KMS-11 (cell line): ENCODE results near the gene MAML3.

Source experiments
- H2AFZ ChIP-seq: fragments of 200-600 bp; sonication (generic); 2 replicates; pipeline ENCODE4 v1.6.1; 2016; ENCODE audit warnings: antibody characterized with exemption, mixed run types, low read depth
- H3K27ac ChIP-seq: fragments of 200-600 bp; sonication (generic); 2 replicates; pipeline ENCODE4 v1.6.1; 2016; ENCODE audit warnings: mild to moderate bottlenecking, mixed run types
- H3K27me3 ChIP-seq: fragments of 200-600 bp; sonication (generic); 2 replicates; pipeline ENCODE4 v1.6.1; 2017; ENCODE audit warnings: mild to moderate bottlenecking, low read depth, mixed run types, moderate library complexity; ENCODE audit not compliant: insufficient read depth
- H3K36me3 ChIP-seq: fragments of 200-600 bp; sonication (generic); 2 replicates; pipeline ENCODE4 v1.6.1; 2017; ENCODE audit warnings: mild to moderate bottlenecking, mixed run types; ENCODE audit not compliant: insufficient read depth
- H3K4me1 ChIP-seq: fragments of 200-600 bp; sonication (generic); 2 replicates; pipeline ENCODE4 v1.6.1; 2016; ENCODE audit warnings: mild to moderate bottlenecking, low read depth, mixed run types; ENCODE audit not compliant: poor library complexity, severe bottlenecking
- H3K4me2 ChIP-seq: fragments of 200-600 bp; sonication (generic); 2 replicates; pipeline ENCODE4 v1.7.0; 2016; ENCODE audit warnings: mild to moderate bottlenecking, mixed run types
- H3K4me3 ChIP-seq: fragments of 200-600 bp; sonication (generic); IDR thresholded peaks from 2 replicates; pipeline ENCODE4 v1.6.1; 2017; ENCODE audit warnings: low read depth, low read length, mixed read lengths; ENCODE audit not compliant: insufficient read depth
- H3K79me2 ChIP-seq: fragments of 200-600 bp; sonication (generic); 2 replicates; pipeline ENCODE4 v1.6.1; 2016; ENCODE audit warnings: low read depth, mixed run types; ENCODE audit not compliant: insufficient read depth
- H3K9ac ChIP-seq: fragments of 200-600 bp; sonication (generic); 2 replicates; pipeline ENCODE4 v1.6.1; 2016; ENCODE audit warnings: mild to moderate bottlenecking, mixed run types
- H4K20me1 ChIP-seq: fragments of 200-600 bp; sonication (generic); 2 replicates; pipeline ENCODE4 v1.6.1; 2016; ENCODE audit warnings: mild to moderate bottlenecking, mixed run types; ENCODE audit not compliant: insufficient read depth
- CTCF ChIP-seq: fragments of 200-600 bp; sonication (generic); conservative IDR thresholded peaks from 2 replicates; pipeline ENCODE4 v1.6.1; 2017; ENCODE audit warnings: low read depth, mild to moderate bottlenecking, antibody characterized with exemption, low read length, moderate library complexity, mixed read lengths

MAML3 gene

GRCh38 chr4:139674875-139675550, 479.0 kb downstream of the MAML3 start:
- no peak overlapping the region for H3K4me2 ChIP-seq
- H3K79me2 ChIP-seq, result no peaks in the 10 kb centered on the region
- H4K20me1 ChIP-seq, result no peaks in the 10 kb centered on the region
- no peak overlapping the region for H2AFZ ChIP-seq
- no peaks in the 10 kb centered on the region for H3K27me3 ChIP-seq
- TF ChIP-seq CTCF, result no peak
- H3K4me3 ChIP-seq, result no peak overlapping the region
- H3K9ac ChIP-seq, result no peak overlapping the region
- H3K27ac ChIP-seq, result no peak overlapping the region
- no peaks in the 10 kb centered on the region for H3K36me3 ChIP-seq
- H3K4me1 ChIP-seq, result peaks cover 4% of the 10 kb centered on the region

DNA sequence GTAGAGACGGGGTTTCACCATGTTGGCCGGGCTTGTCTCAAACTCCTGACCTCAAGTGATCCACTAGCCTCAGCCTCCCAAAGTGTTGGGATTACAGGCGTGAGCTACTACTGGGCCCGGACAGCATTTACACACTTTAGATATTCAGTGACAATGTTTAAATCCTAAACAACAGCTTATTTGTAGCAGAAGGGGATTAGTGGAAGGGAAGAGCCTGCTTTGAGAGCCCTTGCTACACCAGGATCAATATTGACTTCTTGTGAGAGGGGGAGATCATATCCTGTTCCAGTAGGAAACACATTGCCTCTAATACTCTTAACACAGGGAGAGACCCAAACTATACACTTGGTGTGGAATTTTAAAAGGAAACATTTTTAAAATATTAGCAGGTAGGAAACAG, 481.3 kb downstream of the MAML3 start:
- peaks cover 9% of the 10 kb centered on the region for H3K4me1 ChIP-seq
- no peak overlapping the region for H2AFZ ChIP-seq
- H3K4me3 ChIP-seq, result no peak overlapping the region
- no peak overlapping the region for H3K9ac ChIP-seq
- no peak overlapping the region for H3K4me2 ChIP-seq
- no peak overlapping the region for H3K27ac ChIP-seq
- no peaks in the 10 kb centered on the region for H3K27me3 ChIP-seq
- no peaks in the 10 kb centered on the region for H3K36me3 ChIP-seq
- no peak for TF ChIP-seq CTCF
- no peaks in the 10 kb centered on the region for H3K79me2 ChIP-seq
- H4K20me1 ChIP-seq, result no peaks in the 10 kb centered on the region

DNA sequence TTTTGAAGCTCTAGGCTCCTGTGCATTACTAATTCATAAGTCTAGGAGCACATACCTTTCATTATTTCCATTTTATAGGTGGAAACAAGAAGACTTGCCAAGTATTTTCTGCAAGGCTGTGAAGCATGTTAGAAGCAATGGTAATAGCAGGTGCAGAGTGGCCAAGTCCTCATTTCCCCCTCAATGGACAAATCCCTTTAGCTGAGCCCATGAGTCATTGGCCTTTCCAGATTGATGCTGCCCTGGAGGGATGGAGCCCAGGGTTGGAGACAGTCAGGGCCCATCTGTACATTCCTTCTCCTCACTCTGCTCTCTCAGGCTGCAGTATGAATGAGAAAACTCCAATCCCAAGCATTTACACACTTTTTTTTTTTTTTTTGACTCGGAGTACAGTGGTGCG, 481.8 kb downstream of the MAML3 start:
- peaks cover 9% of the 10 kb centered on the region for H3K4me1 ChIP-seq
- H4K20me1 ChIP-seq, result no peaks in the 10 kb centered on the region
- no peaks in the 10 kb centered on the region for H3K27me3 ChIP-seq
- no peak overlapping the region for H3K27ac ChIP-seq
- H3K36me3 ChIP-seq, result no peaks in the 10 kb centered on the region
- TF ChIP-seq CTCF, result no peak
- H2AFZ ChIP-seq, result no peak overlapping the region
- H3K9ac ChIP-seq, result no peak overlapping the region
- H3K4me3 ChIP-seq, result no peak overlapping the region
- no peak overlapping the region for H3K4me2 ChIP-seq
- no peaks in the 10 kb centered on the region for H3K79me2 ChIP-seq

DNA sequence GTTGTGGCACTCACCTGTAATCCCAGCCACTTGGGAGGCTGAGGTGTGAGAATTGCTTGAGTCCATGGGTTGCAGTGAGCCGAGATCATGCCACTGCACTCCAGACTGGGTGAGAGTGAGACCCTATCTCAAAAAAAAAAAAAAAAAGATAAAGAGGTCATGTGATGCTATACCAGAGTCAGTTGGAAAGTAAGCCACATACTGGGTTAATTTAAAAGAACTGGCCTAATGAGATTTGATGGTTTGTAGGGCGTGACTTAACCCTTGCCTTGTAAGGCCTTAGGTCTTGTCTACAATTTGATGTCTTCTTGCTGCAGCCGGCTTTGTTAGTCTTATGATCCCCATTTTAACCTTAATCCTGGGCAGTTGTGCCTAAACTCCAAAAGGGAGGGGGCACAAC, 483.2 kb downstream of the MAML3 start:
- no peak overlapping the region for H3K9ac ChIP-seq
- no peak overlapping the region for H2AFZ ChIP-seq
- no peaks in the 10 kb centered on the region for H3K36me3 ChIP-seq
- H3K4me3 ChIP-seq, result no peak overlapping the region
- H3K4me2 ChIP-seq, result no peak overlapping the region
- H4K20me1 ChIP-seq, result no peaks in the 10 kb centered on the region
- H3K79me2 ChIP-seq, result no peaks in the 10 kb centered on the region
- no peak for TF ChIP-seq CTCF
- H3K27ac ChIP-seq, result no peak overlapping the region
- H3K27me3 ChIP-seq, result no peaks in the 10 kb centered on the region
- H3K4me1 ChIP-seq, result peaks cover 17% of the 10 kb centered on the region
